GM12801 (cell line): ENCODE measurements around the gene PRR13.

ENCODE experiments used
- TF ChIP-seq, protein P1 (sequence below): IDR thresholded peaks from one replicate; pipeline ENCODE4 v1.5.1; 2011; ENCODE audit warnings: control low read depth; ENCODE audit not compliant: insufficient read length; ENCODE audit errors: extremely low read depth

PRR13 gene

DNA sequence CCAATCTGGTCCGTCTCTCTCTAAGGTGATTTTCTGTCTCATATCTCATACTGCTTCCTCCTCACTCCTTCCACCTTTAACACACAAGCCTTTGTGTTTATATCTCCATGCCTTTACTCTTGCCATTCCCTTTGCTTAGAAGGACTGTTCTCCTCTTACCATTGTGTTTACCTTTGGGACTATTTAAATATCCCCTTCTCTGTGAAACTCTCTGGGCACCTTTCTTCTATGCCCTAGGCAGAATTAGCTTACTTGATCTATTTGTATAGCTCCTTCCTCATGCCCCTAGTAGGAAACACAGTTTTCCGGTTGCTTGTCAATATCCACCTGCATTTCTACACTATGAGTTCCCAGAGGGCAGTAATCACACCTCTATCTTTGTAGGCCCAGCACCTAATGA lies 21.8 kb upstream of the PRR13 start:
- TF ChIP-seq, protein P1, sequence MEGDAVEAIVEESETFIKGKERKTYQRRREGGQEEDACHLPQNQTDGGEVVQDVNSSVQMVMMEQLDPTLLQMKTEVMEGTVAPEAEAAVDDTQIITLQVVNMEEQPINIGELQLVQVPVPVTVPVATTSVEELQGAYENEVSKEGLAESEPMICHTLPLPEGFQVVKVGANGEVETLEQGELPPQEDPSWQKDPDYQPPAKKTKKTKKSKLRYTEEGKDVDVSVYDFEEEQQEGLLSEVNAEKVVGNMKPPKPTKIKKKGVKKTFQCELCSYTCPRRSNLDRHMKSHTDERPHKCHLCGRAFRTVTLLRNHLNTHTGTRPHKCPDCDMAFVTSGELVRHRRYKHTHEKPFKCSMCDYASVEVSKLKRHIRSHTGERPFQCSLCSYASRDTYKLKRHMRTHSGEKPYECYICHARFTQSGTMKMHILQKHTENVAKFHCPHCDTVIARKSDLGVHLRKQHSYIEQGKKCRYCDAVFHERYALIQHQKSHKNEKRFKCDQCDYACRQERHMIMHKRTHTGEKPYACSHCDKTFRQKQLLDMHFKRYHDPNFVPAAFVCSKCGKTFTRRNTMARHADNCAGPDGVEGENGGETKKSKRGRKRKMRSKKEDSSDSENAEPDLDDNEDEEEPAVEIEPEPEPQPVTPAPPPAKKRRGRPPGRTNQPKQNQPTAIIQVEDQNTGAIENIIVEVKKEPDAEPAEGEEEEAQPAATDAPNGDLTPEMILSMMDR: no peak

DNA sequence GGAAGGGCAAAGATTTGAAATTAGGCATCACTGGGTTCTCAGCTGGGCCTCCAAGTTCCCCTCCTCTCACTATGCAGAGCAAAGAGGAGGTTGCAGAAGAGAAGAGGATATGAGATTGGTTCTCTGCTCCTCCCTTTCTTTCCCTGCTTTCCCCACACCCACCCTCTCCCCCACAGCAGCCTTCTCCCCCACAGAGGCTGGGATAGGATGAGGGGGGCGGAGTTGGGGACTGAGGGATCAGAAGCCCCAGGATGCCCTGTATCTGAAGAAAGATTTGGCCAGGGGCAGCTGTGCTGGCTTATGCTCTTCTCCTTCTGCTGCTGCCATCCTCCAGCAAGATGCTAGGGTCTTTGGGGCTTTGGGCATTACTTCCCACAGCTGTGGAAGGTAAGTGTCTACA lies 17.9 kb upstream of the PRR13 start, which contains the start of gene AMHR2:
TSS of gene AMHR2 (plus strand) at position 259 of the 400 bp plus-strand sequence. CDS start at position 339, 80 bp downstream.
- TF ChIP-seq, protein P1: no peak

DNA sequence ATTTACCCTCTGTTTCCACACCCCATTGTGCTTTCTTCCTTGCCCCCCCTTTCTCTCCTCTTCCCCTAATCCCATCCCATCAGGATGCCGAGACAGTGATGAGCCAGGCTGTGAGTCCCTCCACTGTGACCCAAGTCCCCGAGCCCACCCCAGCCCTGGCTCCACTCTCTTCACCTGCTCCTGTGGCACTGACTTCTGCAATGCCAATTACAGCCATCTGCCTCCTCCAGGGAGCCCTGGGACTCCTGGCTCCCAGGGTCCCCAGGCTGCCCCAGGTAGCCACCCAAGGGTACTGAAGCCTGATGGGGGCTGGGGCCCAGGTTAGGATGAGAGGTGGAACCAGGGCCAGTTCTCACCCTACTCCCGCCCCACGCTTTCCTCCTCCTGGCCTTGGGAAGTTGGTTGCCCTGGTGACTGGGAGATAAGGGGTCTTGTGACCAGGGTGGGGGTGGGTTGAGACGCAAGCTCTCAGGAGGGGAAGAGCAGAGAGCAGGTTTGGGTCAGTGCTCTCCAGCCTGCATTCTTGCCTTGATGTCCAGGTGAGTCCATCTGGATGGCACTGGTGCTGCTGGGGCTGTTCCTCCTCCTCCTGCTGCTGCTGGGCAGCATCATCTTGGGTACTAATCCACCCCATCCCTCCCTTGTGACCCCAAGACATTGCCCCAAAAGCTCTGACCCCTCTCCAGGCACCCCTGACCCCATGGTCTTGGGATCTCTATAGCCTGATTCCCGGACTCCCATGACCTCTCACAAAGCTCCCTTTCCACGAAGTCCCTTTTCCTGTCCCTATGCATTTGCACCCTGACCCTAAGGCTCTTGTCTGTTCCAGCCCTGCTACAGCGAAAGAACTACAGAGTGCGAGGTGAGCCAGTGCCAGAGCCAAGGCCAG lies 16.7 kb upstream of the PRR13 start:
- TF ChIP-seq, protein P1: no peak

DNA sequence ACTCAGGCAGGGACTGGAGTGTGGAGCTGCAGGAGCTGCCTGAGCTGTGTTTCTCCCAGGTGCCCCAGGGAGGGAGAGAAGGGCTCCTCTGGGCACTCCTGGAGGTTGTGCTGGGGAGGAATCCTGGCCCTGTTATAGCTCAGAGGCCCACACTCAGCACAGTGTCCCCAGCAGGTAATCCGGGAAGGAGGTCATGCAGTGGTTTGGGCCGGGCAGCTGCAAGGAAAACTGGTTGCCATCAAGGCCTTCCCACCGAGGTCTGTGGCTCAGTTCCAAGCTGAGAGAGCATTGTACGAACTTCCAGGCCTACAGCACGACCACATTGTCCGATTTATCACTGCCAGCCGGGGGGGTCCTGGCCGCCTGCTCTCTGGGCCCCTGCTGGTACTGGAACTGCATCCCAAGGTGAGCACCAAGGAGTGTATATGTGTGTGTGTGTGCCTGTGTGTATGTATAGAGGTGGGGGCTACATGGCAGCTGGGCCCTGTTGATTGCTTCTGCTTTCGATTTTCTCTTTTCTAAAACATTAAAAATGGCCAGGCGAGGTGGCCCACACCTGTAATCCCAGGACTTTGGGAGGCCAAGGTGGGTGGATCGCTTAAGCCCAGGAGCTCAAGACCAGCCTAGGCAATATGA lies 15.9 kb upstream of the PRR13 start:
- TF ChIP-seq, protein P1: no peak

DNA sequence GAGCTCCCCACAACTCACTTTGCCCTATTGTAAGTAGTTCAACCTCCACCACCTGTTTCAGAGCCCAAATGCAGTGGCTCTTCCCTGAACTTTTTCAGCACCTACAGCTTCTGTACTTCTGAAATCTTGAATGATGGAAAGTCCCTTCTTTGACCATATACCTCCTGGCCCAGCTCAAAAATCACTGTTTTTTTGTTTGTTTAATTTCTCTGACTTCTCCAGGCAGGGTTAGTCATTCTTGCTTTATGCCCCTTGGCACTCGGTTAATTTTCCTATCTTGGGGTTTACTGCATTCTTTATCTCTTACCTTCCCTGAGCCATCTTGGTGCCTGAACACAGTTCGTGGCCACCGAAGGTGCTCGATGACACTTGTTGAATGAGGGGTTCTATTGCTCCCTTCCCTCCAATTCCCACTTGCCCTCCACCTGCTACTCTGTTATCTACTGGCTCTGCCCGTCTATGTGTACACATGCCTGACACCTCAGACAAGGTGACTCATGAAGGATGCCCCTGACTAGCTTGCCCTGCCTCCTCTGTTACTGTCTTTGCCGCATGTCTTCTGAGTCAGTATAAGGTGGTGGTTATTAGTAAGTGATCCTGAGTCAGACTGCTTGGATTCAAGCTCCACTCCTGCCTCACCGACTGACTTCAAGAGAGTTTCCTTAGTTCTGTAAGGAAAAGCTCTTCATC lies 13.5 kb upstream of the PRR13 start:
- TF ChIP-seq, protein P1: no peak

DNA sequence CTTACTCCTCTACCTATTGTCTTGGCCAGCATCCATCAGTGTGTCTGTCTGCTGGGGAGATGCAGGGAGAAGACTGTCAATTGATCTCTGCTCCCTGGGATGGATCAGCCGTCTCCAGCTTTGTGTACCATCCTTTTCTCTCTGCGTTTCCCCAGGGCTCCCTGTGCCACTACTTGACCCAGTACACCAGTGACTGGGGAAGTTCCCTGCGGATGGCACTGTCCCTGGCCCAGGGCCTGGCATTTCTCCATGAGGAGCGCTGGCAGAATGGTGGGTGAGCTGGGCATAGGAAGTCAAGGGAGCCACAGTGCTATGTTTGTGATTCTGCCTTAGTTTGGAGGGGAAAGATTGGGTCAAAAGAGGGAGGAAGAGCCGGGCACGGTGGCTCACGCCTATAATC lies 12.8 kb upstream of the PRR13 start:
- TF ChIP-seq, protein P1: no peak

DNA sequence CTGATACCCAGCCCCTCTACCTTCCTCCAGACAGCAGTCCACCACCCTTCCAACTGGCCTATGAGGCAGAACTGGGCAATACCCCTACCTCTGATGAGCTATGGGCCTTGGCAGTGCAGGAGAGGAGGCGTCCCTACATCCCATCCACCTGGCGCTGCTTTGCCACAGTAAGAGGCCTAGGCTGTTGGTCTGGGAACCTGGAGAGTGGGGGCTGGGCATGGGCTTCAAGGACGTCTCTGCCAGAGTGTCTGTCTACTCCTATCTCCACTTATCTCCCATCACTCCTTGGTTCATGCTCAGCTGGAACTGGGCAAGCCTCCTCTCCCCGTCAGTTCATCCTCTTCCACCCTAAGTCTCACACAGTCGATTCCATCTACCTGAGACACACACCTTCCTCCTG lies 11.4 kb upstream of the PRR13 start:
- TF ChIP-seq, protein P1: no peak
